HG02852 (cell line): ENCODE data around the gene ALPL.
"Not testable (repeated sequence)": the region's sequence is repeated elsewhere in the genome, so short reads cannot be mapped to it uniquely, and the experiment has no call there.

Experiments
- ATAC-seq: cut with Tn5 transposase; IDR thresholded peaks from one replicate; pipeline ENCODE4 v1.9.1; 2021; ENCODE audit warnings: mild to moderate bottlenecking, moderate library complexity; ENCODE audit not compliant: unreplicated experiment

ALPL gene

GRCh38 chr1:21507511-21508270 is 1.5 kb upstream of the ALPL start:
- no peak for ATAC-seq

- ATAC-seq = no peak
Observed at GRCh38 chr1:21508580-21509350, 458 bp upstream of the ALPL start.

- ATAC-seq = no peak
Observed at GRCh38 chr1:21510113-21510493, 880 bp downstream of the ALPL start.

GRCh38 chr1:21510885-21511578 is 1.8 kb downstream of the ALPL start:
- ATAC-seq = no peak

- ATAC-seq = no peak
Observed at GRCh38 chr1:21511579-21512522, 2.6 kb downstream of the ALPL start.

GRCh38 chr1:21514245-21514644 is 5.0 kb downstream of the ALPL start:
- ATAC-seq = peak; percentile 77

- ATAC-seq = no peak
Observed at GRCh38 chr1:21517161-21517589, 8.0 kb downstream of the ALPL start.

GRCh38 chr1:21517660-21518480 is 8.6 kb downstream of the ALPL start:
- no peak for ATAC-seq

- ATAC-seq = no peak
Observed at GRCh38 chr1:21518774-21519455, 9.7 kb downstream of the ALPL start.

- ATAC-seq = not testable (repeated sequence)
Observed at GRCh38 chr1:21519486-21520070, 10.4 kb downstream of the ALPL start.

- ATAC-seq = no peak
Observed at GRCh38 chr1:21520899-21521716, 11.9 kb downstream of the ALPL start.

- no peak for ATAC-seq
Observed at GRCh38 chr1:21521717-21522060, 12.5 kb downstream of the ALPL start.

- no peak for ATAC-seq
Observed at GRCh38 chr1:21522525-21523038, 13.4 kb downstream of the ALPL start.

- ATAC-seq = no peak
Observed at GRCh38 chr1:21523297-21523813, 14.1 kb downstream of the ALPL start.

GRCh38 chr1:21524220-21524619 is 15.0 kb downstream of the ALPL start:
- no peak for ATAC-seq

GRCh38 chr1:21524686-21525339 is 15.6 kb downstream of the ALPL start:
- no peak for ATAC-seq

GRCh38 chr1:21525340-21525717 is 16.1 kb downstream of the ALPL start:
- ATAC-seq = no peak
